Measurements from ENCODE around the gene KLF12. TPM values are rescaled to one million over a fixed set of nuclear protein-coding genes. Genes with fewer than 3 reads are reported as not detected.

Gene KLF12
- total RNA-seq, 1 donor from 2014 or later: 28.6 TPM

- no peaks in the 10 kb centered on the region for H3K27me3 Mint-ChIP-seq (ENCODE audit: low read depth)
- H3K4me3 Mint-ChIP-seq: no peak overlapping the region
- no peak for TF ChIP-seq CTCF (conservative IDR thresholded peaks at IDR 0.05)
- DNase-seq (ENCODE audit: low read depth, low spot score): no peak
- peaks cover 6% of the 10 kb centered on the region for H3K4me1 Mint-ChIP-seq
- peaks cover 25% of the 10 kb centered on the region for H3K9me3 Mint-ChIP-seq
- H3K36me3 Mint-ChIP-seq (ENCODE audit: low read depth): peaks cover 45% of the 10 kb centered on the region
- H3K27ac Mint-ChIP-seq (ENCODE audit: unreplicated experiment): no peak overlapping the region
Observed at GRCh38 chr13:74117207-74117705, 16.9 kb downstream of the KLF12 start.

GRCh38 chr13:74115133-74115532, 19.1 kb downstream of the KLF12 start:
- Mint-ChIP-seq H3K4me1 (peaks cover 15% of the 10 kb centered on the region), H3K36me3 (ENCODE audit: low read depth) (peaks cover 45% of the 10 kb centered on the region), H3K9me3 (peaks cover 26% of the 10 kb centered on the region), H3K27me3 (ENCODE audit: low read depth) (no peaks in the 10 kb centered on the region), H3K4me3 (no peak overlapping the region), H3K27ac (ENCODE audit: unreplicated experiment) (no peak overlapping the region)
- no peak for DNase-seq (ENCODE audit: low read depth, low spot score)
- TF ChIP-seq CTCF (conservative IDR thresholded peaks at IDR 0.05): no peak

GRCh38 chr13:74114641-74115040, 19.6 kb downstream of the KLF12 start:
- H3K9me3 Mint-ChIP-seq: peaks cover 27% of the 10 kb centered on the region
- no peaks in the 10 kb centered on the region for H3K27me3 Mint-ChIP-seq (ENCODE audit: low read depth)
- TF ChIP-seq CTCF (conservative IDR thresholded peaks at IDR 0.05): no peak
- peaks cover 42% of the 10 kb centered on the region for H3K36me3 Mint-ChIP-seq (ENCODE audit: low read depth)
- no peak for DNase-seq (ENCODE audit: low read depth, low spot score)
- peaks cover 20% of the 10 kb centered on the region for H3K4me1 Mint-ChIP-seq
- H3K4me3 Mint-ChIP-seq: no peak overlapping the region
- no peak overlapping the region for H3K27ac Mint-ChIP-seq (ENCODE audit: unreplicated experiment)

GRCh38 chr13:74114202-74114601, 20.0 kb downstream of the KLF12 start:
- Mint-ChIP-seq H3K9me3 (peaks cover 24% of the 10 kb centered on the region), H3K27ac (ENCODE audit: unreplicated experiment) (no peak overlapping the region), H3K36me3 (ENCODE audit: low read depth) (peaks cover 38% of the 10 kb centered on the region), H3K4me3 (no peak overlapping the region), H3K27me3 (ENCODE audit: low read depth) (no peaks in the 10 kb centered on the region), H3K4me1 (peaks cover 21% of the 10 kb centered on the region)
- TF ChIP-seq CTCF (conservative IDR thresholded peaks at IDR 0.05): no peak
- DNase-seq (ENCODE audit: low read depth, low spot score): no peak

GRCh38 chr13:74111901-74112824, 22.0 kb downstream of the KLF12 start:
- Mint-ChIP-seq H3K36me3 (ENCODE audit: low read depth) (peaks cover 23% of the 10 kb centered on the region), H3K9me3 (peaks cover 13% of the 10 kb centered on the region), H3K27ac (ENCODE audit: unreplicated experiment) (no peak overlapping the region), H3K27me3 (ENCODE audit: low read depth) (no peaks in the 10 kb centered on the region), H3K4me1 (peaks cover 21% of the 10 kb centered on the region), H3K4me3 (no peak overlapping the region)
- no peak for TF ChIP-seq CTCF (conservative IDR thresholded peaks at IDR 0.05)
- no peak for DNase-seq (ENCODE audit: low read depth, low spot score)
